Testis (tissue), 2 donors: ENCODE data around the gene HRAS.

Source experiments
- CTCF ChIP-seq, 3 experiments: fragments of 450-650 bp in 2 of 3; fragments of 200-600 bp in 1 of 3; sonication (generic) in 1 of 3; IDR thresholded peaks; one replicate each; pipeline ENCODE4 v1.5.1; 2016 to 2019; ENCODE audit warnings: antibody characterized with exemption in 3 of 3, mild to moderate bottlenecking in 2 of 3, moderate library complexity in 1 of 3
- POLR2A ChIP-seq: fragments of 450-650 bp; IDR thresholded peaks from one replicate; pipeline ENCODE4 v1.6.1; 2017; ENCODE audit warnings: antibody characterized with exemption, mild to moderate bottlenecking, moderate library complexity

GRCh38 chr11:568306-569157, 33.2 kb upstream of the HRAS start:
- no peak for TF ChIP-seq POLR2A
- peak in 1 of 3 experiments; percentile 8 for TF ChIP-seq CTCF (IDR thresholded peaks at IDR 0.05)
